CD14-positive monocyte (primary cell): ENCODE results near the gene ARHGAP10. TPM values are rescaled to one million over a fixed set of nuclear protein-coding genes. Genes with fewer than 3 reads are reported as not detected.

Source experiments
- DNase-seq, 3 donors: peaks; one replicate each; pipeline ENCODE4 v3.0.0-alpha.2; 2011 to 2022
- H2AFZ ChIP-seq: 2 replicates; pipeline ENCODE4 v1.6.0; 2012; ENCODE audit warnings: mild to moderate bottlenecking, low read depth, low read length, inconsistent platforms; ENCODE audit not compliant: insufficient read depth, poor library complexity, severe bottlenecking
- H3K27ac ChIP-seq, 2 donors: 1 replicate in 1 of 2; 2 replicates in 1 of 2; pipeline ENCODE4 v1.5.1; 2012 to 2013; ENCODE audit warnings: low read length in 2 of 2, control low read depth in 1 of 2, inconsistent platforms in 1 of 2, low read depth in 1 of 2, mild to moderate bottlenecking in 1 of 2
- H3K27me3 ChIP-seq, 2 donors: one replicate each; pipeline versions ENCODE4 v1.6.0 to v1.6.1; 2011 to 2013; ENCODE audit warnings: low read length in 2 of 2; ENCODE audit not compliant: control insufficient read depth in 2 of 2, insufficient read depth in 2 of 2
- H3K36me3 ChIP-seq, 2 donors: replicated peaks in 1 of 2; 1 replicate in 1 of 2; 2 replicates in 1 of 2; pipeline versions ENCODE4 v1.5.1 to v1.6.1; 2012 to 2013; ENCODE audit warnings: low read length in 2 of 2, control low read depth in 1 of 2, inconsistent platforms in 1 of 2, mild to moderate bottlenecking in 1 of 2; ENCODE audit not compliant: insufficient read depth in 2 of 2, control insufficient read depth in 1 of 2
- H3K4me1 ChIP-seq, 2 donors: 1 replicate in 1 of 2; 2 replicates in 1 of 2; pipeline versions ENCODE4 v1.5.1 to v1.6.1; 2012 to 2013; ENCODE audit warnings: low read length in 2 of 2, control low read depth in 1 of 2, inconsistent platforms in 1 of 2, mild to moderate bottlenecking in 1 of 2, moderate library complexity in 1 of 2; ENCODE audit not compliant: insufficient read depth in 2 of 2, control insufficient read depth in 1 of 2
- H3K4me2 ChIP-seq: replicated peaks from 2 replicates; pipeline ENCODE3; 2012; ENCODE audit warnings: low read length, moderate library complexity, mild to moderate bottlenecking; ENCODE audit not compliant: poor library complexity, severe bottlenecking; ENCODE audit errors: extremely low read depth
- H3K4me3 ChIP-seq, 3 experiments: fragments of 200-600 bp in 1 of 3; sonication (generic) in 1 of 3; replicated peaks in 1 of 3; 1 replicate in 2 of 3; 2 replicates in 1 of 3; pipeline ENCODE4 v1.5.1; 2011 to 2013; ENCODE audit warnings: low read length in 3 of 3, mild to moderate bottlenecking in 3 of 3, control low read depth in 2 of 3, low read depth in 2 of 3, inconsistent platforms in 1 of 3, moderate library complexity in 1 of 3
- H3K79me2 ChIP-seq: 2 replicates; pipeline ENCODE4 v1.6.0; 2012; ENCODE audit warnings: mild to moderate bottlenecking, control low read depth, inconsistent platforms, low read length, moderate library complexity; ENCODE audit not compliant: insufficient read depth
- H3K9ac ChIP-seq: 2 replicates; pipeline ENCODE4 v1.6.0; 2017; ENCODE audit warnings: low read length, mild to moderate bottlenecking; ENCODE audit not compliant: insufficient read depth, poor library complexity, severe bottlenecking
- H3K9me3 ChIP-seq, 2 donors: replicated peaks in 1 of 2; 1 replicate in 1 of 2; 2 replicates in 1 of 2; pipeline versions ENCODE4 v1.5.1 to v1.6.1; 2012 to 2013; ENCODE audit warnings: low read length in 2 of 2, control low read depth in 1 of 2; ENCODE audit not compliant: control insufficient read depth in 1 of 2, insufficient read depth in 1 of 2
- H4K20me1 ChIP-seq: 2 replicates; pipeline ENCODE4 v1.6.0; 2012; ENCODE audit warnings: mild to moderate bottlenecking, low read length, control low read depth, moderate library complexity; ENCODE audit not compliant: insufficient read depth
- H3K27ac Mint-ChIP-seq, 7 donors: one replicate each; pipeline ENCODE4 v1.8.0; 2020; ENCODE audit warnings: mild to moderate bottlenecking in 7 of 7, mixed read lengths in 7 of 7, moderate library complexity in 6 of 7, inconsistent platforms in 2 of 7
- H3K27me3 Mint-ChIP-seq, 3 donors: one replicate each; pipeline ENCODE4 v1.8.0; 2021 to 2022; ENCODE audit warnings: low read depth in 3 of 3, mild to moderate bottlenecking in 3 of 3, mixed read lengths in 3 of 3, moderate library complexity in 3 of 3, inconsistent platforms in 1 of 3
- H3K36me3 Mint-ChIP-seq, 2 donors: one replicate each; pipeline ENCODE4 v1.8.0; 2020; ENCODE audit warnings: mixed read lengths in 2 of 2, inconsistent platforms in 1 of 2, mild to moderate bottlenecking in 1 of 2
- H3K4me1 Mint-ChIP-seq: one replicate; pipeline ENCODE4 v1.8.0; 2020; ENCODE audit warnings: mild to moderate bottlenecking, mixed read lengths
- H3K4me3 Mint-ChIP-seq, 2 donors: one replicate each; pipeline ENCODE4 v1.8.0; 2020; ENCODE audit warnings: mild to moderate bottlenecking in 2 of 2, mixed read lengths in 2 of 2, moderate library complexity in 1 of 2
- H3K9me3 Mint-ChIP-seq, 7 donors: one replicate each; pipeline ENCODE4 v1.8.0; 2020 to 2022; ENCODE audit warnings: mixed read lengths in 7 of 7, mild to moderate bottlenecking in 6 of 7, moderate library complexity in 6 of 7, inconsistent platforms in 2 of 7
- CTCF ChIP-seq: fragments of 200-600 bp; IDR thresholded peaks from one replicate; pipeline ENCODE4 v1.8.0; 2022; ENCODE audit warnings: antibody characterized with exemption, mild to moderate bottlenecking
- WGBS: methylation state at CpG from one replicate; pipeline ENCODE4 v1.1.5; 2013; ENCODE audit warnings: missing lambda C conversion rate; ENCODE audit not compliant: insufficient coverage; 5-methylcytosine and 5-hydroxymethylcytosine counted together
- intact Hi-C, 2 donors: fragments of 100-400 bp; cut with micrococcal nuclease; formaldehyde crosslinking; loops; one replicate each; pipeline versions ENCODE4 v1.15.0 to v1.15.1; 2023
- polyA plus RNA-seq, 3 donors: library from polyadenylated mRNA; depleted of rRNA in 1 of 3; unstranded in 2 of 3; stranded (reverse) in 1 of 3; fragments of 300-500 nt in 2 of 3; fragments of >200 nt in 1 of 3; fragmentation: Illumina TruSeq in 2 of 3; gene quantifications; 1 replicate in 2 of 3; 2 replicates in 1 of 3; pipeline ENCODE4 v1.2.3, GENCODE V29; 2012 to 2021

Gene ARHGAP10
- polyA plus RNA-seq, 3 donors: 1.7 to 4.3 (median 3.0) TPM

DNA sequence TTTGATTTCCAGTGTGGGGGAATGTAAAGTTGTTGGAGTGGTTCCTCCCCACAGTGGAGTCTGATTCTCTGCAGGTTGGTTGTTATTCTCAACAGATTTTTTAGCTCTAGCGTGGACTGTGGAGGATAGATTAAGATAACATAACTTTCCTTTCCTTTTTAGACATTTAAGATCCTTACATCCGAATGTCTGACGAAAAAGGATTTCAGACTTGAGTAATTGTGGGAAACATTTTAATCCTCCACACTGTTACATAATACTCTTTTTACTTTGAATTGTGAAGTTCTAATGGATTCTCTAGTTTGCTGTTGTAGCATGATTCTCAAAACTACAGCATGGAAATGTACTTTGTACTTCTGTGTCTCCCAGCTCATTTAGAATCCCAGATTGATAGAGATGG lies 107.8 kb downstream of the ARHGAP10 start:
- Histone ChIP-seq H3K4me3 (no peak overlapping the region), H3K9ac (no peak overlapping the region), H3K27ac (no peak overlapping the region), H4K20me1 (no peaks in the 10 kb centered on the region), H3K36me3 (no peaks in the 10 kb centered on the region), H3K79me2 (no peaks in the 10 kb centered on the region), H3K4me1 (peaks cover 6 to 14% of the 10 kb centered on the region in 2 donors), H3K9me3 (no peaks in the 10 kb centered on the region), H2AFZ (no peak overlapping the region), H3K27me3 (no peaks in the 10 kb centered on the region), H3K4me2 (no peak overlapping the region)
- H3K9me3 Mint-ChIP-seq: peaks cover 0 to 2% (median 0%) of the 10 kb centered on the region in 7 donors
- no peak for TF ChIP-seq CTCF
- WGBS: no CpG with 5 or more reads among the region's 3 CpGs
- H3K4me1 Mint-ChIP-seq: peaks cover 10% of the 10 kb centered on the region
- intact Hi-C loops: loop anchor here in 1 of 2 donors (10.0 kb wide), 1 partner anchor 605 kb away; the partner anchor contains the start of gene NR3C2
- H3K27ac Mint-ChIP-seq: no peak overlapping the region
- H3K4me3 Mint-ChIP-seq: no peak overlapping the region
- no peak for DNase-seq
- H3K27me3 Mint-ChIP-seq: peaks cover 0 to 2% (median 0%) of the 10 kb centered on the region in 3 donors
- peaks cover 0 to 7% of the 10 kb centered on the region in 2 donors for H3K36me3 Mint-ChIP-seq

DNA sequence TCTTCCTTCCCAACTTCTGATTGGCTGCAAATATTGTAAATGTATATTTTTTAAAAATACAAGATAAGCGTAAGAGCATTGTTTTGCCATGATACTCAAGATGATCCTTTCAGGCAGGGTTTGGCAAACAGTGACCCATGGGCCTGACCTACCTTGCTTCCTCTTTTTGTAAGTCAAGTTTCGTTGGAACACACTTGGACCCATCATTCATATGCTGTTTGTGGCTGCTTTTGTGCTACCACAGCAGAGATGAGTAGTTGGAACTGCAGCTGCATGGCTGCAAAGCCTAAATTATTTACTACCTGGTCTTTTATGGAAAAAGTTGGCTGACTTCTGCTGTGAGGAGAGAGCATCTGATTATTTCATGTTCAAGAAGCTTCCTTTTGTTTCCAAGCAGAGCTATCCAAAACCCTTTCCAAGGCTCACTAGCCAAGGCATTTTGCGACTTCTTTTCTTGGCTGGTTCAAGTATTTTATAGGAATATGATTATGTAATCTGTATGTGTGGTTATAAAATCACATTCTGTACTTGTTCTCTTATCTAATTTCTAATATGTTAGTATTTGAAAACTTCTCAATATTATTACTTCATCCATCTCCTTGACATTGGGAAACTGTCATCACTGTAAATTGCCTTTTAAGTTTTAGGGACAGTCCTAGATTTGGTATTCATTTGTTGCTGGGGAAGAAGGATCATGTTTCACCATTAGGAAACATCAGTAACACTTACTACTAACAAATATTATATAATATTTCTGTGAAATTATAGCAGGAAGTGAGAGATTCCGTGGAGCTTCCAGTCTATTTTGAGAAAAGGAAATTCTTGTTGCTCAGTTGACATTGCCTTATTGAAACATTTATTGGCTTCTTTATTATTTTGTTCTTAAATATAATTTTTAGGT lies 109.2 kb downstream of the ARHGAP10 start:
- peaks cover 0 to 7% of the 10 kb centered on the region in 2 donors for H3K36me3 Mint-ChIP-seq
- Histone ChIP-seq H3K27ac (no peak overlapping the region), H3K4me3 (no peak overlapping the region), H3K4me2 (no peak overlapping the region), H3K36me3 (no peaks in the 10 kb centered on the region), H3K4me1 (peaks cover 6 to 14% of the 10 kb centered on the region in 2 donors), H4K20me1 (no peaks in the 10 kb centered on the region), H3K9ac (no peak overlapping the region), H3K9me3 (no peaks in the 10 kb centered on the region), H3K27me3 (no peaks in the 10 kb centered on the region), H2AFZ (no peak overlapping the region), H3K79me2 (no peaks in the 10 kb centered on the region)
- H3K9me3 Mint-ChIP-seq: peaks cover 0 to 2% (median 0%) of the 10 kb centered on the region in 7 donors
- no peak for TF ChIP-seq CTCF
- DNase-seq: peak in 2 of 3 donors; percentile 27 to 42
- WGBS: no CpG with 5 or more reads among the region's 4 CpGs
- peak overlapping the region in 1 of 7 donors; percentile 14 for H3K27ac Mint-ChIP-seq
- peaks cover 10% of the 10 kb centered on the region for H3K4me1 Mint-ChIP-seq
- peaks cover 0 to 2% (median 0%) of the 10 kb centered on the region in 3 donors for H3K27me3 Mint-ChIP-seq
- intact Hi-C loops: no loop called here
- no peak overlapping the region for H3K4me3 Mint-ChIP-seq
